Activated naive CD4-positive, alpha-beta T cell treated with anti-CD3 and anti-CD28 coated beads, Interleukin-2, amount 50 U/mL, for 72 hours (primary cell): ENCODE results near the gene DNAH7. TPM values are rescaled to one million over a fixed set of nuclear protein-coding genes. Genes with fewer than 3 reads are reported as not detected.
A peak's percentile ranks its signal among the peaks of the same experiment; 100 is the strongest.

Source experiments
- ATAC-seq, 2 donors: fragments of 150-1000 bp; cut with Tn5 transposase; 2 replicates each; pipeline ENCODE4 v1.10.0; 2021; ENCODE audit warnings: mild to moderate bottlenecking in 2 of 2, moderate library complexity in 2 of 2
- DNase-seq, 2 donors: peaks; one replicate each; pipeline ENCODE4 v3.0.0; 2021 to 2022; ENCODE audit warnings: low spot score in 2 of 2
- H3K27ac Mint-ChIP-seq, 2 donors: one replicate each; pipeline ENCODE4 v1.8.0; 2022; ENCODE audit warnings: mild to moderate bottlenecking in 2 of 2, mixed read lengths in 2 of 2
- H3K36me3 Mint-ChIP-seq, 2 donors: one replicate each; pipeline ENCODE4 v1.8.0; 2022; ENCODE audit warnings: mixed read lengths in 2 of 2
- H3K9me3 Mint-ChIP-seq, 2 donors: one replicate each; pipeline ENCODE4 v1.8.0; 2022; ENCODE audit warnings: mixed read lengths in 2 of 2
- total RNA-seq, 2 donors: library from RNA; stranded (reverse); gene quantifications; one replicate each; pipeline ENCODE4 v1.2.3, GENCODE V29; 2022

DNAH7 gene
- total RNA-seq, 2 donors from 2014 or later: 0.05 TPM; not detected in 1

DNA sequence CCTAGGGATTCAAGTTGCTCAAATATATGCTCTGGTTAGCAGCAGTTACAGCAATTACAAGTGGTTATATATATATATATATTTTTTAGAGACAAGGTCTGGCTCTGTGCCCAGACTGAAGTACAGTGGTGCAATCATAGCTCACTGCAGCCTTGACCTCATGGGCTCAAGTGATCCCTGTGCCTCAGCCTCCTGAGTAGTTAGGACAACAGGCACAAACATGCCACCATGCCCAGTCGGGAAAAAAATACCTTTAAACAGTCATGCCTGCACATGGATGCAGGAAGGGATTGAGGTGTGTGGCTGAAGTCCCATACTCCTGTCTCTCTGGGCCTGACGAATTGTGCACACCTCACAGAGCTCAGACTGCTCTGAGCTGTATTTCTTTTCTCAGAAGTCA is 19.6 kb upstream of the DNAH7 start:
- no peak for DNase-seq
- H3K27ac Mint-ChIP-seq: no peak overlapping the region
- H3K9me3 Mint-ChIP-seq: peaks cover 8 to 15% of the 10 kb centered on the region in 2 donors
- peaks cover 23 to 41% of the 10 kb centered on the region in 2 donors for H3K36me3 Mint-ChIP-seq
- ATAC-seq: no peak

DNA sequence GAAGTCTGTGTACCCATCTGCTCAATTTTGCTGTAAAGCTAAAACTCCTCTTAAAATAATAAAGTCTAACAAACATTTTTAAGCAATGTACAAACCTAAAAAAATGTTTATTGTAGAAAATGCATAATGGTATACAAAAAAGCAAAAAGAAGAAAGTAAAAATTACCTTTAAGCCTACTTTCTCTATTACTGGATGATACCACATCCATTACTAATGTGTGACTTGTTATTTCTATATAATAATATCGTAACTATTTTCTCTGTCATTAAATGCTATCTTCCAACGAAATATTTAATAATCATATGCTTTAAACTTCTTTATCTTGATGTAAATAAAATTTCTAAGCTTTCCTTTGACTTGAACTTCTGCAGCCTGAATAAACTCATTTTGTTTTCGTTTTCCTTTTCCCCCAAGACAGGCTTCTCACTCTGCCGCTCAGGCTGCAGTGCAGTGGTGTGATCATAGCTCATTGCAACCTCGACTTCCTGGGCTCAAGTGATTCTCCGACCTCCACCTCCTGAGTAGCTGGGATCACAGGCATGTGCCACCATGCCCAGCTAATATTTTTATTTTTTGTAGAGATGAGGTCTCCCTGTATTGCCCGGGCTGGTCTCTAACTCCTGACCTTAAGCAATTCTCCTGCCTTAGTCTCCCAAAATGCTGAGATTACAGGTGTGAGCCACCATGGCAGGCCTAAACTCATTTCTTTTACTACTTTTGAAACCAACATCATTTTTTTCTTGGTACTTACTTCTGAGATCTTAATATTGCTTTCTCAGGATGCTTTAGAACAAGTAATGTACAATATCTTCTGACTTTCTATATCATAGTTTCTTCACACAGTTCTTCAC is 18.1 kb upstream of the DNAH7 start:
- Mint-ChIP-seq H3K36me3 (peaks cover 32 to 46% of the 10 kb centered on the region in 2 donors), H3K9me3 (peaks cover 16 to 28% of the 10 kb centered on the region in 2 donors), H3K27ac (peak overlapping the region in 1 of 2 donors; percentile 46)
- no peak for ATAC-seq
- DNase-seq: no peak

DNA sequence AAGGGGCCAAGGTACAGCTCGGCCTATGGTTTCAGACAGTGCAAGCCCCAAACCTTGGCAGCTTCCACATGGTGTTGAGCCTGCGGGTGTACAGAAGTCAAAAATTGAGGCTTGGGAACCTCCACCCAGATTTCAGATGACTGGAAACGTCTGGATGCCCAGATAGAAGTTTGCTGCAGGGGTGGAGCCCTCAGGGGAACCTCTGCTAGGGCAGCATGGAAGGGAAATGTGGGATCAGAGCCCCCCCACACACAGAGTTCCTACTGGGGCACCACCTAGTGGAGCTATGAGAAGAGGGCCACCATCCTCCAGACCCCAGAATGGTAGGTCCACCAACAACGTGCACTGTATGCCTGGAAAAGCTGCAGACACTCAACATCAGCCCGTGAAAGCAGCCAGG is 15.0 kb upstream of the DNAH7 start:
- DNase-seq: no peak
- peaks cover 13 to 23% of the 10 kb centered on the region in 2 donors for H3K9me3 Mint-ChIP-seq
- H3K27ac Mint-ChIP-seq: no peak overlapping the region
- no peak for ATAC-seq
- H3K36me3 Mint-ChIP-seq: peaks cover 31 to 40% of the 10 kb centered on the region in 2 donors

DNA sequence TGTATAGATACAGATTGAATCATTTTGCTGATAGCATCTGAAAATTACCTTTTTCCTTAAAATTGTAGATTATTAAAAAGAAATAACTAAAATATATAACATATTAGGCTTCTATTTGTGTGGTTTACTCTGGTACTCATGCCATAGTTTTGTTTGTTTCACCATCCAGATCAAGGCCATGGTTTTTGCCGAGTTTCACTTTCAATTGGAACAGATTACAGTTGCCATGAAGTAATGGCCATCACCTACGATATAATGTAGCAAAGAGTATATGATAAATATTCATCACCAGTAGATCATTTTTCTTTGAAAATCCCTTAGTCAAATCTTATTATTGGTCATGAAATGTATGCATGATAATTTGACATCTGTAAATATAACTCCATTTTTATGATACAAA is 11.9 kb upstream of the DNAH7 start:
- Mint-ChIP-seq H3K36me3 (peaks cover 31 to 38% of the 10 kb centered on the region in 2 donors), H3K27ac (peak overlapping the region in 1 of 2 donors; percentile 76), H3K9me3 (peaks cover 13 to 16% of the 10 kb centered on the region in 2 donors)
- DNase-seq (no peak), ATAC-seq (peak; percentile 43 to 54)

DNA sequence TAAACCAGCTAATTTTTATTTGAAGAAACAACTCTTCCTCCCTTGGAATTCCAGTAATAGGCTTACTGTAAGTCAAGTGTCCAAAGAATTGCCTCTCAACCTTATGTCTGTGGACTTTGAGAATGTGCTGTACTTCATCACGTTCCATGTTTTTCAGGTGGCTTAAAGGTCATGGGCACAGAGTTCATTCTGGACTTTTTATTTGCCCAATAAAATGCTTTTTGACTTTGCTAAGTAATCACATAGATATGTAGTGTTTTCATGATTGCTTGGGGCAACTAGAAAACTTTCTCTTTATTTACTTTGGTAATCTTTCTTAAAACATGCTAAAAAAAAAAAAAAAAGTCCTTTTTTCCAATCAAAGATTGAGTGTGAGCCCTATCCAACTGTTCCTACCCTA is 10.4 kb upstream of the DNAH7 start:
- Mint-ChIP-seq H3K36me3 (peaks cover 23 to 25% of the 10 kb centered on the region in 2 donors), H3K9me3 (peaks cover 13% of the 10 kb centered on the region in 2 donors), H3K27ac (no peak overlapping the region)
- ATAC-seq (no peak), DNase-seq (no peak)

DNA sequence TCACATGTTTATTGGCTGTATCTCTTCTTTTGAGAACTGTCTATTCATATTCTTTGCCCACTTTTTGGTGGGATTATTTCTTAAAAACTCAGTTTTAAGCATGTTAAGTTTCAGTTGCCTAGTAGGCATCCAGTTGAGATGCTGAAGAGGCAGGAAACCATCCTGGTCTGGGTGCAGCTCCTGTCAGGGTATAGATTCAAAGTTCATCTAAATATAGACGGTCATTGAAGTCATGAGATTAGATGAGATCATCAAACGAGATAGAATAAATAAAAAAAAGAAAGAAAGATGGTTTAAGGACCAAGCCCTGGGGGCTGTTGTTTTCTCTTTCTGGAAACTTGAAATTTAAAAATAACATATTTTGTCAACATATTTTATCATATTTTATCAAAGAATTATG is 9.2 kb upstream of the DNAH7 start:
- Mint-ChIP-seq H3K36me3 (peaks cover 10 to 13% of the 10 kb centered on the region in 2 donors), H3K9me3 (peaks cover 11% of the 10 kb centered on the region in 2 donors), H3K27ac (no peak overlapping the region)
- ATAC-seq: no peak
- no peak for DNase-seq

DNA sequence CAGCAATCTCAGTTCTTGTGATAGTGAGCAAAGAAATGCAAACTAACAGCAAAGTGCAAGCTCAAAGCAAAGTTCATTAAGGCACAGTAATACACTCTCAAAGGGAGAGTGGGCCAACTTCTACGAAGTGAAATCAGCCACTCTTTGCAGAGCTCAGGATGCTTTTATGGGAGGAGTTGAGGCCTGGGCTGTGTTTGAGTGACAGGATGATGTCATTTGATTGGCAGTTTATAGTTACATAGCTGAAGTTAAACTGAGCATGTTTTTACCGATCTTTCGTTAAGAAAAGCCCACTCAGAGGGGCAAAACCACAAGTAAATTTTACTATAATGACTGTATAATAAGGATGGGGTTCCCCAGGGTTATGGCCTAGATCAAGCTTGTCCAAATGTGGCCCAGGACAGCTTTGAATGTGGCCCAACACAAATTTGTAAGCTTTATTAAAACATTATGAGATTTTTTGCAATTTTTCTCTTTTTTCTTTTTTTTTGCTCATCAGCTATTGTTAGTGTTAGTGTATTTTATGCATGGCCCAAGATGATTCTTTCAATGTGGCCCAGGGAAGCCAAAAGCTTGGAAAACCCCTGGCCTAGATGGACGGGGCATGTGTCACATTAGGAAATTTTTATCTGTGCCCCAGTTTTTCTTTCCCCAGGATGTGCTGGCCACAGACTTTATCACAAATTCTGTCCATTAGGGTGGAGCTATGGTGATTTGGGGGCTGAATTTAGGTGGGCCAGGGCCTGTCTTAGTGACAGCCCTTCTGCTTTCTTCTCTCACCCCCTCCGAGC is 8.3 kb upstream of the DNAH7 start:
- ATAC-seq: no peak
- Mint-ChIP-seq H3K36me3 (peaks cover 2 to 4% of the 10 kb centered on the region in 2 donors), H3K9me3 (peaks cover 2% of the 10 kb centered on the region in 2 donors), H3K27ac (no peak overlapping the region)
- DNase-seq: no peak

DNA sequence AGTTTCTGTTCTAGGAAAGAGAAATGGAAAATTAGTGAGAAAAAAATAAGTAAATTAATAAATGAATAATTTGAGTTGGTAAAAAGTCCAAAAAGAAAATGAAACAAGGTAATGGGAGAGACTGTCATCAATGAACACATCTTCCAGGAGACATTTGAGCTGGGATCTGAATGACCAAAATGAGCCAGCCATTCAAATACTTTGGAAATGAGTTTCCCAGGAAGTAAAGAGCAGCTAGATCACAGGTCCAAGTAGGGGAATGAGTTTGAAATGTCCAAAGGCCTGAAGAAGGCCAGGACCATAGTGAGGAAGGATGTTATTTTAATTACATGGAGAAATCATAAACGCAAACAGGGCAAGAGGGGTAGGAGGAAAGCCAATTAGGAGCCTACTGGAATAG is 6.6 kb upstream of the DNAH7 start:
- Mint-ChIP-seq H3K9me3 (no peaks in the 10 kb centered on the region), H3K36me3 (no peaks in the 10 kb centered on the region), H3K27ac (peak overlapping the region in 1 of 2 donors; percentile 1)
- ATAC-seq (no peak), DNase-seq (no peak)

DNA sequence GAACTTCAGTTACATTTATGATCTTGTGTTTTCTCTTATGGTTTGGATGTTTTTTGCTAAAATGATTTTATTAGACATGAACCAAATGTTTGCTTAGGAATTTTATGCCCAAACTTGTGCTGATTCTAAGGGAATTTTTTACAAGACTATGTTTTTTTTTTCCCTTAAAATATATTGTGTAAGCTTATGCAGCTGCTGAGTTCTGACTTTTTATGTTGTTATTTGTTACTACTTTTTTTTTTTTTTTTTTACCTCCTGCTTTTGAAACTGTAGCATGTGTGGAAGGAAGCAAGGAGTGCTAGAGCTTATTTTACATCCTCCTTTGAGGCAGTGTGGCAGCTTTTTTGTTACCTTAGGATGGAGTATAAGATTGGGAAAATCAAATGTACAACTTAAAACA is 6.0 kb upstream of the DNAH7 start:
- H3K36me3 Mint-ChIP-seq: no peaks in the 10 kb centered on the region
- DNase-seq (no peak), ATAC-seq (no peak)
- H3K9me3 Mint-ChIP-seq: no peaks in the 10 kb centered on the region
- no peak overlapping the region for H3K27ac Mint-ChIP-seq

DNA sequence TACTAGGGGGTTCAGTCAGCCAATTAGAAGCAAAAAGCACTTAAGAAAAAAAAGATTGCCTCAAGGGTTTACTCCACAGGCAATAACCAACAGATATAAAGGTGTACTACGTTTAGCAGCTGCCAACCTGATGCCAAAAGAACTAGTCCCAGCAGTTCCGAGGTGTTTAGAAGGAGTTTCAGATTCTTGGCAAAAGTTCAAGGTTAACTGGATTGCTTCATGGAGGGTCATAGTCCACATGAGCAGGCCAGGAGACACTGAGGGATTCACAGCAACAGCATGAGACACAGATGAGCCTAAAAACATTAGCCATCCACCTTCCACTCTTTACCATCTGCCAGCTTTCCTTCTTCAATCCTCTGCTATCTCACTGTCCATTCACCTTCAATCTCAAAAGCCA is 4.9 kb upstream of the DNAH7 start:
- Mint-ChIP-seq H3K9me3 (peaks cover 0 to 3% of the 10 kb centered on the region in 2 donors), H3K27ac (no peak overlapping the region), H3K36me3 (no peaks in the 10 kb centered on the region)
- no peak for ATAC-seq
- no peak for DNase-seq

DNA sequence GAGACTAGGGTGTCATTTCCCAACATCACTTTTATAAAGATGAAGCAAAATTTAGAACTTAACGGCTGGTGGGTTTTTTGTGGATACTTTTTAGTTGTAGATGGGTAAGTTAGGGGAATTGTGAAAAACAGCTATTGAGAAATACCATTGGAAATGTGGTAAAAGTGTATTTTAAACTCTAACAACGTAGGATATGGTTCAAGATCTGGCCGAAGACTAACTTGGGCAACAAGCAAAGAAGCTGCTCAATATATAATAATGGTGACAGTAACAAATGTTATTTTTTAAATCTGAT is 1.6 kb downstream of the DNAH7 start:
- ATAC-seq (no peak), DNase-seq (no peak)
- H3K27ac Mint-ChIP-seq: no peak overlapping the region
- no peaks in the 10 kb centered on the region for H3K36me3 Mint-ChIP-seq
- H3K9me3 Mint-ChIP-seq: peaks cover 0 to 3% of the 10 kb centered on the region in 2 donors

DNA sequence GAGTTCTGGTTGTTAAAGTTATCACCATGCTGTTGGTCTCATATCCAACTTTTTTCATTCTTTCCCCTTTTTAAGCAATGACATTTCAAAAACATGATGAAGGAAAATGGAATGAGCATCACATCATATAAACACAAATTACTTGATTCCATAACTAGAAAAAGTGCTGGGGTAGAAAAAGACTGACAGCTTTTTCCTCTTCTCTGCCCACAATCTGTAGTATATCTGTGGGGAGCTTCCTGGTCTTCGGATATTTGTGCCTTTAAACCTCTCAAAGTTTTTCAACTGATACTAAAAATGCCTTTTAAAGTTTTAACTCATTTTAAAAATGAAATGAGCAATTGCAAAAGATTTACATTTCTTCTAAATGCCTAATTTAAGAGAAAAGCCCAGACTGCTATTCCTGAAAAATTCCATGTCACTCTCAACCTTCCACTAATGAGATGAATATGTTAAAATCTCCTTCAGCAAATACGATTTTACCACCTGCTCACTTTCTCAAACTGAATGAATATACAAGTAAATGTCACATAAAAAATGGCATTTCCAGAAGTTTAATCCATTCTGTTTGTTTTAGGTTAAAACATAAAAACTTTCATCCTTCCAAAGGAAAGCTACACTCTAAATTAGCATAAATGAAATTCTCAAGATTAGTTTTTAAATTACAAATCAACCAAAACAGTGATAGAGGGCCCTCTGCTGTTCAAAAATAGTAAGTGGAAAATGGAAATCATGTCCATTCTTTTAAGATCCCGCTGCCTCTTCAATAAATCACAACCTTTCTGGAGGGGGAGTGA is 2.1 kb downstream of the DNAH7 start:
- Mint-ChIP-seq H3K27ac (no peak overlapping the region), H3K9me3 (peaks cover 0 to 3% of the 10 kb centered on the region in 2 donors), H3K36me3 (no peaks in the 10 kb centered on the region)
- no peak for ATAC-seq
- peak in 1 of 2 donors; percentile 16 for DNase-seq

DNA sequence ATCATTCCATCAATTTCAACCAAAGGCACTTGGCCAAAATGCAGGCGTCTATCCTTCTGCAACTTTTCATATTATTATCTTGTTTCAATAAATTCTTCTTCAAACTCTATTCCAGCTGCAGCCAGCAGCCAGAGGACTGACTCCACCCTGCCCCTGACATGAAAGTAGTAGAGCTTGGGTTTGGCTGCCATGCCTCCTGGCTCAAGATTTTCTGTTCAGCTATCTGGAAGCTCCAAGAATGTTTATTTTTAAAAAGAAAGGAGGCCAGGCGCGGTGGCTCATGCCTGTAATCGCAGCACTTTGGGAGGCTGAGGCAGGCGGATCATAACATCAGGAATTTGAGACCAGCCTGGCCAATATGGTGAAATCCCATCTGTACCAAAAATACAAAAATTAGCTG is 4.9 kb downstream of the DNAH7 start:
- H3K36me3 Mint-ChIP-seq: no peaks in the 10 kb centered on the region
- no peaks in the 10 kb centered on the region for H3K9me3 Mint-ChIP-seq
- no peak overlapping the region for H3K27ac Mint-ChIP-seq
- ATAC-seq (no peak), DNase-seq (no peak)

DNA sequence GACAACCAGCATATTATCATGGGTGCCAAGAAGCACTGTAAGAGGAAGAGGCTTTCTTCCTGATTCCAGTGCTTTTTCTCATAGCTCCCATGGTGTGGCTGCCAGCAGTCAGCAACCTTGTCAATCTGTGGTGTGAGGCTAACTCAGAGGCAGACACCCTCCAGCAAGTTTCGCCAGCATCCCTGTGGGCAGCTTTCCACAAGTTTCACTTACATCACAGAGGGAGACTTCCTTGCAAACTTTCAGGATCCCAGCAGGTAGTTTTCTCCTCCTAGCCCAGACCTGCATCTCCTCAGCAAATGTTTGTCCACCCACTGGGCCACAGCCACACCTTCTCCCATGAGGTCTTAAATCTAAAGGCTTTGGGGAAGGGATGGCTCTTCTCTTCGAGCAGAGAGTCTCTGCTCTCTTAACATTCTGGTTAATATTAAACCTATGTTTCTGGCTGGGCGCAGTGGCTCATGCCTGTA is 9.1 kb downstream of the DNAH7 start:
- Mint-ChIP-seq H3K36me3 (no peaks in the 10 kb centered on the region), H3K9me3 (no peaks in the 10 kb centered on the region), H3K27ac (no peak overlapping the region)
- DNase-seq (no peak), ATAC-seq (no peak)

DNA sequence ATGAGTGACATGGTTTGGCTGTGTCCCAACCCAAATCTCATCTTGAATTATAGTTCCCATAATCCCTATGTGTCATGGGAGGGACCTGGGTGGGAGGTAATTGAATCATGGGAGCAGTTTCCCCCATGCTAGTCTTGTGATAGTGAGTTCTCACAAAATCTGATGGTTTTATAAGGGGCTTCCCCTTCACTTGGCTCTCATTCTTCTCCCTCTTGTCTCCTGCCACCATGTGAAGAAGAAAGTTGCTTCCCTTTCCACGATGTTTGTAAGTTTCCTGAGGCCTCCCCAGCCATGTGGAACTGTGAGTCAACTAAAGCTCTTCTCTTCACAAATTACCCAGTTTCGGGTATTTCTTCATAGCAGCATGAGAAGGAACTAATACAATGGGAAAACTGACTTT is 14.0 kb downstream of the DNAH7 start:
- no peak for DNase-seq
- no peak for ATAC-seq
- no peaks in the 10 kb centered on the region for H3K36me3 Mint-ChIP-seq
- H3K27ac Mint-ChIP-seq: no peak overlapping the region
- no peaks in the 10 kb centered on the region for H3K9me3 Mint-ChIP-seq

DNA sequence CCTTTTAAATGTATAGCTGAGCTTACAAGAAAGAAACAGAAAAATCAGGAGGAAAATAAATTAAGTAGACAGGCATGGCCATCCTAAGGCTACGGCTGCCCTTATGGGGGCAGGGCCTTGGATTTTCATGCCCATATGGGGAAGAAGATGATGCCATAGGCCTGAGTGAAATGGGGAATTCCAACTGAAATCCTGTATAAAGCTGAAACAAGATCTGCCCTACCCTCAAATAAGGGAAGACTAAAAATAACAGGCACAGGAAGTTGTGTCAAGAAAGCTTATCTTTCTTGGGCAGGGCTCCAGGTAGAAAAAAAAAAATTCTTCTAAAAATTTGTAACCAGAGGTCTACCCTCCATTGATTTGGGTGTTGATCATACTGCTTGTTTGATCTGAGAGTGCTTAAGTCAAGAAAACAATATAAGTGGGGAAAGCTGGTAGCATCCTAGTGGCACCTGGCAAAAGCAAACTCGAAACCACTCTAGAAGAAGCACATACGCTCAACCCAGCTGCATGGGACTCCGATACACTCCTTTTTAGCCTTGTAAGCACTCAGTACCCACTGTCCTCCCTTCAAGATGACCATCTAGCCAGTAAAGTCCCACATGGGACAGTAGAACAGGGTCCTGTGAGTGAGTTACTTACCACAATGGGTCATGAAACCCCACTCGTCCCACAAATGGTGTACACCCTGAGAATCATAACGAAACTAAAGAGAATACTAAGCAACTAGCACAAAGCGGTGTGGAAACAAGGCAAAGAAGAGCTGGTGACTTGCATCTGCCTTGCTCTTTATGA is 22.3 kb downstream of the DNAH7 start:
- peak overlapping the region in 1 of 2 donors; percentile 53 for H3K27ac Mint-ChIP-seq
- H3K36me3 Mint-ChIP-seq: no peaks in the 10 kb centered on the region
- DNase-seq (no peak), ATAC-seq (no peak)
- peaks cover 0 to 2% of the 10 kb centered on the region in 2 donors for H3K9me3 Mint-ChIP-seq
